Measurements from ENCODE around the gene TNFRSF4.

DNA sequence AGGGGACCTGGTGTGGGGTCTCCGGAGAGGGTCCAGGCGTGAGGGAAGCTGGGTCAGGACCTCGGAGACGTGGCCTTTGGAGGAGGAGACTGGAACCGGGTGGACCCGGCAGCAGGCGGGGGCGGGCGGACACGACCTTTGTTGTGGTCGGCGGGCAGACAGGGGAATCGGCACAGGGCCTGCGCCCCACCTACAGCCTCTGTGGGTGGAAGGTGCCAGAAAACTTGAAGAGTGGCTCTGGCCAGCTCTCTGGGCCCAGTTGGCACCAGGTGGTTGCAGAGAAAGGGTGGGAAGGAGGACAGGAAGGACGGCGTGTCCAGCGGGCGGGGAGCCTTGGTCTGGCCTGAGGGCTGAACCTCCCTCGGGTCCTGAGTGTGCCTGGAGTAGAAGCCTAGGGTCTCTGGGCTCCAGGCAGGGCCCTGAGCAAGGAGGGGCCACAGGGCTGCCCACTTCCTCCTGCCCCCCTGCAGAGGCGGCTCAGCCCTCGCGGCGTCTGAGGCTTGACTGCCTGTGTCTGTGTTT, 48.0 kb downstream of the TNFRSF4 start:
- TF ChIP-seq CTCF (IDR thresholded peaks at IDR 0.05) (no peak), POLR2A (IDR thresholded peaks at IDR 0.05) (no peak)

Measured in lower leg skin (tissue), 3 donors.